Raji (cell line): ENCODE results near the gene IQCE.

Experiments used
- POLR2A ChIP-seq: IDR thresholded peaks from 2 replicates; pipeline ENCODE4 v1.6.1; 2011; ENCODE audit warnings: low read depth, low read length, control low read depth; ENCODE audit not compliant: insufficient read depth

Gene IQCE

DNA sequence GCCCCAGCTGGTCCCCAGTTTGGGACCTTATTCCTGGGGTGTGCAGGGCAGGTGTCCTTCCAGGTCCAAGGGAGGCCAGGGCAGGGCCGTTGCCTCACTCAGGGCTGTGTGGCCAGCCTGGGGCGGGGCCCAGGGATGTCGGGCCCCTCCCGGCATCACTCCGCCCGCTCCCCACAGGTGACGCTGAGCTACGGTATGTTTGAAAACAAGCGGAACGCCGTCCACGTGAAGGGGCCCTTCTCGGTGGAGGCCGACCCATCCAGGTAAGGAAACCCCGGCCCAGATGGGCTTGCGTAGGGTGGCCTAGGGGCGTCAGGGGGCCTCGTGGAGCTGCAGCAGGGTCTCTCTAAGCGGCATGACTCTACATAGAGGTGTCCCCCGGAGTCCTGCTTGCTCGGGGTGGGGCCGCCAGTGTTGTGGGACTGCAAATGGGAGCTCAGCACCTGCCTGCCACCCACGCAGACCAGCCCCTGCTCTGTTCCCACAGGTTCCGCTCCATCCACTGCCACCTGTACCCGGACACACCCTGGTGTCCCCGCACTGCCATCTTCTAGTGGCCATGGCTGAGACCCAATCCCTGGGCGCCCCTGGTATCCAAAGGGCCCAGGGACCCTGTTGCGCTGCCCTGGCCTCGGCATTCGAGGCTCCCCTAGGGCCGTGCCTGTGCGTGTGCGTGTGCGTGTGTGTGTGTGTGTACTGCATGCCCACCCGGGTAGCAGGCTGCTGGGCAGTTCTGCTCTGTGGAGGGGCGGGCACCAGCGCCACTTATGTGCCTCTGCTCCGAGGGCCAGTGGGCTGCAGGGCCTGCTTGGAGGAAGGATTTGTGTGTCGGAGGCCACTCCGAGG lies 31.9 kb upstream of the IQCE start:
- TF ChIP-seq POLR2A = no peak

DNA sequence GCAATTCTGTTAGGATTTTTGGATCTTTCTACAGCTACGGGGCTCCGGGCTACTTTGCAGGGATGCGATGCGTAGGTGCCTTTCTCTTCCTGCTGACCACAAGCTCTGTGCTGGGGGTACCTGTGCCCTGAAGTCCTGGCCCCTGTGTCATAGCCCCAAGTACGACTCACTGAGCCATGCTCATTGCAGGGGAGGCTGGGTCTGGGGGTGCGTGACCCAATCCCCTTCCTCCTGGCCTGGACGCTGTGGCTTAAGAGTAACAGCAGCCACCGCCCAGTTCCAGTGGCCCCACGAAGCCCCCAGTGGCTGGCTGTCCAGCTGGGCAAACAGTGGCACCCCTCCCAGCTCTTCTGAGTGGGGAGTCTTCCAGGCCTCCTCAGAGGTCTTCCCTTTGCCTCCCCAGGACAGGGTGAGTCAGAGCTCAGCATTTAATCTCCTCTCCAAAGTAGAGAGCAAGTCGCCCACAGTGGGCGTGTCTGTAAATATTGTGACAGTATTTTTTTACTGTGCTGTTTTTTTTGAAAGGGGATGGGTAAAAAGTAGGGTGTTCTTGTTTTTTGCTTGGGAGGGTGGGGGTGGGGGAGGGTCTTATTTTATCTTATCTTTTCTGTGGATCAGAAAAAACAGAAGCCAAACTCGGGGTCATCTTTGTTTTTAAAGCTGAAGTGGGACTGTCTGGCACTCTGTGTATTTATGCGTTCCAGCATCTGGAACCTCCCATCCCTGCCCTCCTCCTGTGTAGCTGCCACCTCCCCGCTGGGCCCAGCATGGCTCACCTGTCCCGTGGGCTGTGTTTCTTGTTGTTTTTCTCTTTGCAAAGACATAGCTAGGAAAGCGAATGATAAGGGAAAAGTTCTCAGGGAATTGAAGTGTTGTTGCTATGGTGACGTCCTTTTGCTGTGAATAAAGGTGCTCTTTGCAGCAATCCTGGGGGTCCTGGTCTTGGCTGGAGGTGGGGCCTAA lies 31.0 kb upstream of the IQCE start:
- TF ChIP-seq POLR2A = no peak

- TF ChIP-seq POLR2A = no peak
These were observed 30.2 kb upstream of the IQCE start for GRCh38 chr7:2528481-2529095.

- no peak for TF ChIP-seq POLR2A
These were observed 29.4 kb upstream of the IQCE start for GRCh38 chr7:2529161-2530070.

- TF ChIP-seq POLR2A = no peak
These were observed 28.4 kb upstream of the IQCE start for GRCh38 chr7:2530071-2530987.

DNA sequence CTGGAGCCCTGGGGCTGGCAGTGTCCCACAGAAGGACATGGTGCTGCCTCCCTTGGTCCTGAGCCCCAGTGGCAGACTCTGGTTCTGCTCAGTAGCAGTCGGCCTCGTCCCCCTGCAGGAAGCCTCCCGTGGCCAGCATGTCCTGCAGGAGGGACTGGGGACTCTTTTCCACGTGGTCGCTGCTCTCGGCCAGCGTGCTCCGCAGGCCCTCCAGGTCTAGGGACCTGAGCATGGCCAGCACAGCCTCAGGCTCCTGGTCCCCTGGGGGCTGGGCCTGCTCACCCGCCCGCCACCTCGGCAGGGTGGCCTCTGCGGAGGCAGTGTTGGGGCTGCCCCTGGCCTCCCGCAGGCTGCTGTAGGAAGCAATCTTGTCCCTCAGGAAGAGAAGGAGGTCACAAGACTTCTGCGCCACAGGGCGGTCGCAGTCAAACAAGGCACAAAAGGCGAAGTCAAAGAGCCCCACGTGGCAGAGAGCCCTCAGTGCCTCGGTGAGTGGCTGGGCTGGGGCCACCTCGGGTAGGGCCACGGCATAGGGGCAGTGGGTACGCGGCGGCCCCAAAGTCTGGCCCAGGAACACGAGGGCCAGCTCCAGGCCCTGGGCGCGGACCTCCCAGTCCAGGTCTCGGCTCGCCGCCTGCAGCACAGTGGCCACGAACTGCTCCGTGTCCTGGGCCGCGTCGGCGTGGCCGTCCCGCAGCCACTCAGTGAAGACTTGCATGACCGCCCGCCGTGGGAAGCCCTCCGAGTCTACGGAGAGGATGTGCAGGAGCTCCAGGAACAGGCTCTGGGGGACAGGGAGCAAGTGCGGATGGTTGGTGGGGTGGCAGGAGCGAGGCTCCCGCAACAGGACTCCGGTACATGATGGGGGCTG lies 20.6 kb upstream of the IQCE start:
- no peak for TF ChIP-seq POLR2A

DNA sequence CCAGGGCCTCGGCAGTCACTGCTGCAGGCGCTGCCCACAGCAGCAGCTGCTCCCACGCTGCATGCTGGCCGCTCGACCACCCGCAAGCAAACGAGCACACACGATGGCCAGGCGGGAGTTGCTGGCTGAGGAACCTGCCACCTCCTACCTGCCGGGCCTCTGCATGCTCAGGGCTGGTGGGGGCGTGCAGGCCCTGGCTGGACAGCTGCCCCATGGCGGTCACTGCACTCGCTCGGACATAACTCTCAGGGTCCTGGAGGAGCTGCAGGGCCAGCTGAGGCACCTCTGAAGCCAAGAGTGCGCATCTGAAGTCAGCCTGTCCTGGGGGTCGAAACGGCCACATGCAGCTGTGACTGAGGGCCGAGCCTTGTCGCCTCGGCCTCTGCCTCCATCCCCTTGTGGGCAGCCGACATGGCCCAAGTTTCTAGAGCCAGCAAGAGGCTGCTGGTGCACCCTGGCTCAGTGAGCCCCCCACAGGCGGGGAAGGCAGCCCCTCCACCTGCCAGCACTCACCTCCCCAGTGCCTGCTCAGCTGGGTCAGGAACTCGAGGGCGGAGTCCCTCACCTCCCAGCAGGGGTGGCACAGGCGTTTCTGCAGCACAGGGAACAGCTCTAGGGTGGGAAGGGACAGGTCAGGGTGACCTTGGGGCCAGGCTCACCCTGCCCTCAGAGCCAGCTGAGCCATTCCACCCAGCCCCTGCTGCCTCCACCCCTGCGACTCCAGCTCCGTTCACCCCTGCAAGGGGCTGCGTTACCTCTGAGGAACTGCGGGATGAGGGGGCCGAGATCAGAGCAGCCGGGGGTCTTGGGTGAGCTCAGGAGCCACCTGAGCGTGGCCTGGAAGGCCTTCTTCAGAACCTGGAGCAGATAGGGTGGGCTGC lies 19.5 kb upstream of the IQCE start:
- no peak for TF ChIP-seq POLR2A

- TF ChIP-seq POLR2A = no peak
These were observed 18.6 kb upstream of the IQCE start for GRCh38 chr7:2540133-2540532.

- TF ChIP-seq POLR2A = no peak
These were observed 18.1 kb upstream of the IQCE start for GRCh38 chr7:2540641-2541051.

DNA sequence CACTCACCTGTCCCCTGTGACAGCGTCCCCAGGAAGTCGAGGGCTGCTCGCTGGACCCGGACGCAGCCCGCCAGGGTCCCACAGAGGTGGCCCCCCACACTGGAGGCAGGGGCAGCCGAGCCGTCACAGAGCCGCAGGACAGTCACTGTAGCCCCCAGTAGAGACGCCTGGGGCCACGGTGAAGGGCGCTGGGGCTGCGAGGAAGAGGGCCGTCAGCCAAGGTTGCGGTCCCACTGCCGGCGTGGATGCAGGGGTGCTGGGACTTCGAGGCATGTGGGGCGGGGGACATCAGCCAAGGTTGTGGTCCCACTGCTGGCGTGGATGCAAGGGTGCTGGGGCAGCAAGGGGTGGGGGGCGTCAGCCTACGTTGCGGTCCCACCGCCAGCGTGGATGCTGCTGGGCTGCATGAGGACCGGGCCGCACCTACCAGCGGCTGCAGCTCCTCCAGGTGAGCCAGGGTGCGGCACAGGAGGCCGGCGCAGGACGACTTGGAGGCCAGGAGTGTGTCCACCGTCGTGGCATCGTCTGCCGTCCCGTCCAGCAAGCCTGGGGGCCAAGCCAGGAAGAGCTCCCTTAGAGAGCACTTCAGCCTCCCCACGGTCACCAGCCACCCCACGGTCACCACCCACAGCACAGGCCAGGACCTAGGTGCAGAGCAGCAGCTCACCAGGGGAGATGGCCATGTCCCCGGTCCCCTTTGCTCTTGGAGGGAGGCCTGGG lies 17.3 kb upstream of the IQCE start:
- TF ChIP-seq POLR2A = no peak

GRCh38 chr7:2542011-2542915 lies 16.5 kb upstream of the IQCE start:
- no peak for TF ChIP-seq POLR2A
